AG08396 (cell line): ENCODE results near the gene UQCRH.

Experiments
- DNase-seq: peaks from one replicate; pipeline ENCODE4 v3.0.0; 2012; ENCODE audit warnings: low spot score, mixed read lengths

Gene UQCRH

GRCh38 chr1:46303038-46303871 lies at the start of gene UQCRH, which contains the start of gene LRRC41:
UQCRH (plus strand) TSS chr1:46303698; CDS start chr1:46303767, 69 bp downstream.
LRRC41 (minus strand) TSS chr1:46303616; CDS start chr1:46303322, 294 bp downstream.
- peak; percentile 95 for DNase-seq

- DNase-seq = no peak
Measured at GRCh38 chr1:46254668-46255067, 48.8 kb upstream of the UQCRH start.

- DNase-seq = no peak
Measured at GRCh38 chr1:46256523-46256922, 47.0 kb upstream of the UQCRH start.

GRCh38 chr1:46262508-46262907 lies 41.0 kb upstream of the UQCRH start:
- no peak for DNase-seq

- DNase-seq = no peak
Measured at GRCh38 chr1:46263146-46263545, 40.4 kb upstream of the UQCRH start.

- DNase-seq = no peak
Measured at GRCh38 chr1:46268578-46268977, 34.9 kb upstream of the UQCRH start.

GRCh38 chr1:46274225-46275029 lies 29.1 kb upstream of the UQCRH start:
- DNase-seq = no peak

GRCh38 chr1:46275030-46275337 lies 28.5 kb upstream of the UQCRH start:
- no peak for DNase-seq

GRCh38 chr1:46277658-46278373 lies 25.7 kb upstream of the UQCRH start:
- no peak for DNase-seq

GRCh38 chr1:46278807-46279206 lies 24.7 kb upstream of the UQCRH start:
- no peak for DNase-seq

GRCh38 chr1:46280092-46280491 lies 23.4 kb upstream of the UQCRH start:
- DNase-seq = no peak

GRCh38 chr1:46281021-46281420 lies 22.5 kb upstream of the UQCRH start:
- no peak for DNase-seq

GRCh38 chr1:46284058-46284457 lies 19.4 kb upstream of the UQCRH start:
- no peak for DNase-seq

- peak; percentile 27 for DNase-seq
Measured at GRCh38 chr1:46284597-46285564, 18.6 kb upstream of the UQCRH start.

GRCh38 chr1:46285730-46286477 lies 17.6 kb upstream of the UQCRH start:
- DNase-seq = no peak

- peak; percentile 54 for DNase-seq
Measured at GRCh38 chr1:46288485-46289133, 14.9 kb upstream of the UQCRH start.

GRCh38 chr1:46289134-46289494 lies 14.4 kb upstream of the UQCRH start:
- DNase-seq = no peak

- DNase-seq = no peak
Measured at GRCh38 chr1:46289976-46290375, 13.5 kb upstream of the UQCRH start.

- DNase-seq = no peak
Measured at GRCh38 chr1:46295306-46295705, 8.2 kb upstream of the UQCRH start.

- no peak for DNase-seq
Measured at GRCh38 chr1:46298387-46298786, 5.1 kb upstream of the UQCRH start.
